ENCODE results near the gene NTRK3.

Gene NTRK3

GRCh38 chr15:88028024-88028423, 228.5 kb downstream of the NTRK3 start:
- DNase-seq (ENCODE audit: low spot score), result peak; percentile 16

DNA sequence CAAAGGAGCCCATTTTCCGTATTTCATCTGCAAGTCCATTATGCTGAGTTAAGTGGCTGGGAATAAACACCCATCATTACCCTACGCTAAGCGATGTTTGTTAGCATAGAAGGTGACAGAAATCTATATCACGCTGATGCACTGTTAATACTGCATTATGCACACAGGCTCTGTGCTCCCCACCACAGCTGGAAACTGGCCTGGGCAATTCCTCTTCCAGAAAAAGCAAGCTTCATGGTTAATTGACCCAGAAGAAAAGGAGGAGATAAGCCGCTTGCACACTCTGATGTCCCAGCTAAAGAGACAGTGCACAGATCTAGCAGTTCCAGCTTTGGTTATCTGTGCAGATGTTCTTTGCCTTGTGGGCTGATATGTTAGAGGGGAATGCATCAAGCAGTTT, 232.6 kb downstream of the NTRK3 start:
- DNase-seq (ENCODE audit: low spot score), result no peak

DNA sequence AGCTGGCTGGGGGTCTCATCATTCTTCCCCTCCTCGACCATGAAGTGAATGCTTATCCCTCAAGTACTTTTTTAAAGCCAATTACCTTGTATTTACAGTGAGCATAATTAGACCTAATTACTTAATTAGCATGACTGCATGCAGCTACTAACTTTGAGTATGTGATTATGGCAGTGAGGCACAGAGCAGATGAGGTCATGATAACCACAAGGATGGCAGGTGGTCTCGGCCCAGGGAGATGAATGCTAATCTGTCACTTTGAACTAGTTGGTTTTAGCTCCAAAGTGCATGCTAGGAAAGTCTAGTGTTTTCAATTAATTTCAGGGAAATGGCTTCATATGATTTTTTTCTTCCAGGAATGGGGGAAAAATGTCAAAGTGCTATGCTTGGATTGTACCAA, 233.8 kb downstream of the NTRK3 start:
- no peak for DNase-seq (ENCODE audit: low spot score)

GRCh38 chr15:88021601-88022000, 234.9 kb downstream of the NTRK3 start:
- DNase-seq (ENCODE audit: low spot score), result no peak

DNA sequence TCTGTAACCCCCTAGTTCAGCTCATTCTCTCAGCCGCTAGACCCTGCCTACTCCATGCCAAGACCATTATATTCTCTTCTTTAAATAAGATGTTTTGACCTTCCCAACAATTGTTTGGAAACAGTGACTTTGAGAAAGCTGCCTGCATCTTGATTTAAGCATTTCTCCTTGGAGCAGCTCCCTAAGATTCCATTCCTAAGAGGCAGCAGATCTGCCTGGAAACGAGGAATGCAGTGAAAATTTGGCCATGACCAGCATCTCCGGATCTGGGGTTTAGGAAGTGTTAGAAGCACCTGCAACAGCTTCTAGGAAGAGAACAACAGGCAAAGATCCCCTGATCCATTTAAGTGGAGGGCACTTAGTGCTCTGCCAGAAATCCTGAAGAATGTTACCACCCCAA, 235.7 kb downstream of the NTRK3 start:
- no peak for DNase-seq (ENCODE audit: low spot score)

DNA sequence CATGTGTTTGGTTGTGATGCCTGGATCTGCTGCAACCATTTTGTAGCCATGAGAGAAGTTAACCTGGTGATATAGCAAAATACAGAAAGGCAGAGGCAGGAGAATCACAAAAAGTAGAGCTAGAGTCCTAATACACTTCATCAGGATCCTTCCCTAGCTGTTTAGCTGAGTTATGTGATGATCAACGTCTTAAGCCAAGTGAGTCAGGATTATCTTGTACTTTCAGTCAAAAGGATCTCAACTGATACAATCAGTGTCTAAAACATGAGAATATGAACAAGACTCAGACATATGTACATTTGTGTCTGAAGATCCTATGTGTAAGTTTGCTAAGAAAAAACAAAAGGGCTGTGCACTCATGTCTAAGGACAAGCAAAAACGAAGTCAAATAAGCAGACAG, 236.9 kb downstream of the NTRK3 start:
- no peak for DNase-seq (ENCODE audit: low spot score)

DNA sequence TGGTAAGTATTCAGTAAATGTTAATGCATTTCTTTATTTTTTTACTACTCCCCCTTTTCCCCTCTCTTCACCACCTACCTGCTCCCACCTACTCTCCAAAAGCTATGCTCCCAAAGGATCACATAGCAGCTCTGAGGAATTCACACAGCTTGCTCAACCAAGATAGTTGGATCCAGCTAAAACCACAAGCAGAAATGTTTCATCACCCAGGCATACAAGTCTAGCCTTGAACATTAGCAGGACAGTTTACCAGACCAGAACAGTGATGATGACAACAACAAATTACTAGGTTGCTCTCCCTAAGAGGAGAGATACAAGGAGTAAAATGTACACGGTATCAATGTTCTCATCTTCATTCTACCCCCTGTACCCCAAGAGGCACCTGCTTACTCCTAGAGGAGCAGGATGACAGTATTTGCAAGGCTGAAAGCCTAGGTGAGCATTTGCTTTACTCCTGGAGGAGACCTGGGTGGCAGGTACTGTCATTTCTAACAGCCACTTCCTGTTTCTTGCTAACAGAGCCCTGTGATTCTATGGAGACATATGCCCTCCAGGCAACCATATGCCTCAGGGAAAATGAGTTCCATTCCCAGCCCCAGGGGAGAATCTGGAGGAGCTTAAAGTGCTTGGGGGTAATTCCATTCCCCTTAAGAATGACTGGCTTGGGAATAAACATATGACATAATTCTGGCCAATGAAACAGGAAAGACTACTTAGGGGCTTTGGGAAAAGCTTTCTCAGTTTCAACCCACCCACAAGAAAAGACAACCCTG, 237.5 kb downstream of the NTRK3 start:
- DNase-seq (ENCODE audit: low spot score), result no peak

GRCh38 chr15:88017753-88018152, 238.8 kb downstream of the NTRK3 start:
- DNase-seq (ENCODE audit: low spot score), result no peak

- no peak for DNase-seq (ENCODE audit: low spot score)
Measured at GRCh38 chr15:88016406-88016805, 240.1 kb downstream of the NTRK3 start.

DNA sequence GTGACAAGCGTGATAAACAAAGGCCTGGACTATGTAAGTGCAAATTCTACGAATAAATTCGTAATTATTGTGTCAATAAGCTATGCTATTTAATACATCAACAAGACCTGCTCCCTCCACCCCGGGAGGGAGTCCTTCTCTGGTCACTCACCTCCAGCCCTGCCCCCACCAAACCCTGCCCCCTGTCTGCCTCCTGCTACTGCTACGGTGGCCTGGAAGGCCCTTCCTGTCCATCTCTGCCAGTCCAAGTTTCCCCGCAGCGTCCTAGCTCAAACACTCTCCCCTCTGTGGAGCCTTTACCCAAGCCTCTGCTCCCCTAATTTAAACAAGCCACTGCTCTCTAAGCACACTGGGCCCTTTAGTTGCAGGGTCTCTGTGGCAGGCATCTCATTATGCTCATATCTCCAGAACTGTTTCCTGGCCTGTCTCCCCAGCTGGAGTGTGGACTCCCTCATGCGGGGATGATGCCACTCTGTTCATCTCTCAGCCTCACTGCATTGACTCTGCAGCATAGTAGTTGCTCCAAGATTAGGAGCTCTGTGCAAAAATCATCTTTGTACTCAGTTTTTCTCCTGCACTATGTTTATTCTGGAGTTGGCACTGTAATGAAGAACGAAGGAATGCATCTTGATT, 241.2 kb downstream of the NTRK3 start:
- no peak for DNase-seq (ENCODE audit: low spot score)

DNA sequence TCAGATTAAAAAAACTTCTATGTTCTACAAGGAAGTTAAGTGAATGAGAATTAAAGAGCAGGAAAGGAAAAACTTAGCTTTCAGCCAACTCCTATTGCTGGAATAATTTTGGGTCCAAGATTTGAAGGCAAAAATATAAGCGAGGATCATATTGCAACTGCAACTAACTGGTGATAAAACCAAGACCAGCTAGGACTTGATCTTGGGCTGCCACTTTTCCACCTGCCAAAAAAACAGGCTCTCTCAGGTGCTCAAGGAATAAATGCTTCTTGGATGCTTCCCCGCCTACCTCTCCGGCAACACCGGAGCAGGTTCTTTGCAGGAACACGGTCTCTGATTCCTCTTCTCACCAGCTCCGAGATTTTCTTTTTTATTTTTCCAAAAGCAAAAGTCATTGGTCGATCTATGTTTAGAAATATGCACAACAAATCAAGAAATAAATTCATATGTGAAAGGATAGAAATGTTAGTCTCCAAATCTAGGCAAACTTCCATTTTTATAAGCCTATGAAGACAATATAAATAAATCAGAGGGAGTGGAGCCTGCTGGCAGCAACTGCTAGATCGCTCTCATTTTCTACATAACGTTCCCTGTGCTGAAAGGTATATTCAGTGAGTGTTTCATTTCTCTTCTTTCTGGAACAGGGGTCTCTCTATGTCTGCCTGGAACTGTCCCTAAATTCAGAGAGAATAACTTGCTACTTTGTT, 241.9 kb downstream of the NTRK3 start:
- no peak for DNase-seq (ENCODE audit: low spot score)

DNA sequence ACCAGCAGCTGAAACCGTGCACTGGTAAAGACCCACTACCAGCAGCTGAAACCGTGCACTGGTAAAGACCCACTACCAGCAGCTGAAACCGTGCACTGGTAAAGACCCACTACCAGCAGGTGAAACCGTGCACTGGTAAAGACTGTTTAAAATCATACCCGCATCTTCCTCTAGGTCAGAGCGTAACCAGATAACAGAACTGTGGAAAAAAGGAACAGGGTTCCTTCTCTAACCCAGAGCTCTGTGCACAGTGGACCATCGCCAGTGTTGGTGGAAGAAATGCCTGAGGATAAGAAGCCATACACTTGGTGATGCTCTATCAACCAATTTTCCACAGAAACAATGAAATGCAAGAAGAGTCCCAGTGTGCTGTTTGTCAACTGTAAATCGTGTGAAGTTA, 243.4 kb downstream of the NTRK3 start:
- no peak for DNase-seq (ENCODE audit: low spot score)

DNA sequence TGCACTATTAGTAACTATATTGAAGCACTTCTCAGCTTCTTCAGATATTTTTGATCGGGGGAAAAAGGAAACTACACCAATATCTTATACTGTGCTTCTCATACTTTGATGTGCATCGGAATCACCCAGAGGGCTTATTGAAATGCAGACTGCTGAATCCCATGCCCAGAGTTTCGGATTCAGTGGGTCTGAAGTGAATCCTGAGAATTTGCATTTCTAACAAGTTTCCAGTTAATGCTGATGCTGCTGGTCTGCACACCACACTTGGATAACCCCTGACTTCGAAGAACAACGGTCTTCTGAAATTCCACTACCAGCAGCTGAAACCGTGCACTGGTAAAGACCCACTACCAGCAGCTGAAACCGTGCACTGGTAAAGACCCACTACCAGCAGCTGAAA, 243.9 kb downstream of the NTRK3 start:
- DNase-seq (ENCODE audit: low spot score), result no peak

DNA sequence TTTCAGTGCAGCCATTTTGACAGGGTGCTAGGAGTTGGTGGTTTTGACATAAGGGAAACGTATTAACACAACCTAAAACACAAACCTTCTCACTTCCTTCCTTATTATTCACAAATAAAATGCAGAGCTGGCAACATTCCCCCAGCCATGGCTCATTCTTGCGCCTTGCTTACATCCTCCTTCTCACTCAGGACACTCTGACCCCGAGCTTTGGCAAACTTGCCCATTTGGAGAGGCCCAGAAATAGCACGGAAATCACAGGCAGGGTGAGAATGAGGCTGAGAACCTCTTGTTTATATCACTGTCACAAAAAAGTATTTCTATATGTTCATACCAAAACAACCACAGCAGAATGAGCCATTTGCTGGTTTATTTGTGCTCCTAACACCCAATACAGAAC, 244.3 kb downstream of the NTRK3 start:
- DNase-seq (ENCODE audit: low spot score), result no peak

DNA sequence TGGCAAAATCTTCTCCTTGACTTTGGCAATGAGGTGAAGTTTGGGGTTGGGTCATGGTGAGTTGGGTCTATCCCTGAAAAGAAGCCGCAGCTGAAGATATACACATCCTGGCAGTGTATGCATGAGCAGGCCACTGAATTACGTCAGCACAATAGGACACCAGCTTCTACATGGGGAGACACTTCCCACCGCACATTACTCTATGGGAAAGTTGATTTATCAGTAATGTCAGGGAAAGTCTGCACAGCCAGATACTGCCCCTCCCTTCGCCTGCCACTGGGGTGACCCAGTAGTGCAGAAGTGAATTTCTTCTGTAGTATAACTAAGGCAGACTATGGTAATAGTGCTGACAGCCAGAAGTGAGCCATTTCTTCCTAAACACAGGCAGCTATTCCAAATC, 245.0 kb downstream of the NTRK3 start:
- DNase-seq (ENCODE audit: low spot score), result no peak

DNA sequence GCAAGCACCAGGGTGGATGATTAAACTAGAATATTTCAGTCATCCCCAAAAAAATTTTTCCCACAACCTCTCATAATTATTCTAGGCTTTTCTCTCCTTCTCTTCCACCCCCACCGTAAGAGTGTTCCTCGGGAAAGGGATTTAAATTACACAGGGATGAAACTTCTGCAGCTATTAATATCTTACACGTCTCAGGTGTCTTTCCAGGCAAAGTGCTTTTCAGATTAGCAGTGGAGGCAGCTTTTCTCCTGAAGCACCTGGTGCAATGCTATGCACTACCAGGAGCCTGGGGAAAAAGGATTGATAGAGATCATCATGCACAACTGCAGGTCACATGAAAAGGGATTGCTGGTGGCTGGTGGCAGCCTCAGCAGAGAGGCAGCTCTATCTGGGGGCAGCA, 250.4 kb downstream of the NTRK3 start:
- no peak for DNase-seq (ENCODE audit: low spot score)

DNA sequence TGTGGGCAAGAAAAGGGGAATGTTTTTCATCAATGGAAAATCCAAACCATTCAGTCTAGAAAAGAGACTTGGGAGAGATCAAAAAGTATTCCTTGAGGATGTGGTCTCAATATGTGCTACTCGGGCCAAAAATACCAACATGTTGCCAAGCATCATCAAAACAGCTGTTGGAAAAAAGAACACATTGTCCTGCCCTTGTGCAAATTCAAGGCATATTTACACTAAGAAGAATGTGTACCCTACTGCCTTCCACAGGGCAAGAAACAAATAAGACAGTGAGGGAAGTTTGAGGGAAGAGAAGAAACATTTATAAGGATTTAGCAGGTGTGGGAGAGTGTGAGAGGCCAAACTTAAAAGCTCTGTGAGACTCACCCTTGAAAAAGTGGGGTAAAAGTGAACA, 252.1 kb downstream of the NTRK3 start:
- no peak for DNase-seq (ENCODE audit: low spot score)

DNA sequence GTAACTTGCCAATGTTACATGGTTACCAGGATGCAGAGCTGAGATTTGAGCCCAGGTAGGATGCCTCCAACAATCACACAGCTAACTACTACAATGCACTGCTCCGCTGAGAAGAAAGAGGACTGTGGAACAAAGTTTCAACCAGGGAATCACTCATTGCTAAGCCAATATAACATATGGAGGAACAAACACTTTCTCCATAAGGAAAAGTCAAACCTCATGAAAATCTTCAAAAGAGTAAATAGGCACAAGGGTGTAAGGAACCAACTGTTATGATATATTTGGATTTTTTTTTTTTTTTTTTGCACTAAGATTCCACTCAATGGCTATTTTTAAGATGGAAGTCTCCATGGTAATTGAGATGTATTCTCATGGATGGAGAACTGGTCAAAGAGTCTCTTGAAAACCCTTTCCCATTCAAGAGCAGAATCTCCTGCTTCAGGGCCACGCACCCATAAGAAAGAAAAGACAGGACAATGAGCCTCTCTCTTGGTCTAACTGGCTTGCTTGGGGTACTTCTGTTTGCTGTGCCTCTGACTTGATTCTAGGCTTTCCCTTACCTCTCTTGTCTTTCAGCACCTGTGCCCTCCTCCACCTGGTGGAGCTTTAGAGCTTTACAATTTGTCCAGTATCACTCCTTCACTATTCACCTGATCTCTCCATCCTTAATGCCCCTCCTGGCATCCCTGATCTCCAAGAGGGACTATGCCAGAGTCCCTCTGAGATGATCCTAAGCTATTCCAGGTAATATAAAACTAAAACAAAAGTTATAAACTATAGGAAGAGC, 252.8 kb downstream of the NTRK3 start:
- no peak for DNase-seq (ENCODE audit: low spot score)

DNA sequence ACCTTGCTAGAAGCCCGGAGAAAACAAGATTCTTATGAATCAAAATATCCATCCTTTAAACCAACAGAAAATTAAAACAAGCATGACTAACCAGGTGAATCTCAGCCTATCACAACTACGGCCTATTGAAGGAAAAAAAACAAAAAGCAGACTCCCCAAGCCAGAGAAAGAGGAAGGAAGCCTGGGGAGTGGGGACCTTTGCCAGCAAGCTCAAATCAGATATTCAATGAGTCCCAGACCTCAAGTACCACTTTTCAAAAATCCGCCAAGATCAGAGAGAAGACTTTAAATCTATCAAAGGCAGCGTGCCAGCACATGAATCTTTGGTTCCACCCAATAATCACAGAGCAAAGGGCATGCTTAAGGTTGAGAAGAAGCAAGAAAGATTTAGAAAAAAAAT, 253.8 kb downstream of the NTRK3 start:
- no peak for DNase-seq (ENCODE audit: low spot score)

- no peak for DNase-seq (ENCODE audit: low spot score)
Measured at GRCh38 chr15:87998630-87999029, 257.9 kb downstream of the NTRK3 start.

DNA sequence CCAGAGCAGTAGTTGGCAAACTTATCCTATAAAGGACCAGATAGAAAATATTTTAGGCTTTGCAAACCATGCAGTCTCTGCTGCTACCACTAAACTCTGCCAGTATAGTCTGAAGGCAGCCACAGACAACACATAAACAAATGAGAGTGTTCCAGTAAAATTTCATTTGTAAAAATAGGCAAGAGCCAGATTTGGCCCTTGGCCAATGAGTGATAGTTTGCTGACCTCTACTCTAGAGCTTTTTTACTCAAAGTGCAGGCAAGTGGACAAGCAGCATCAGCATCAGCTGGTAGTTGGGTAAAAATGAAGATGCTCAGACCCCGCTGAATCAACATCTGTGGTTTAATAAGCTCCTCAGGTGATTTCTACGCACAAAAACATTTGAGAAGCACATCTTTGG, 269.8 kb downstream of the NTRK3 start:
- DNase-seq (ENCODE audit: low spot score), result no peak

GRCh38 chr15:87985451-87985850, 271.1 kb downstream of the NTRK3 start:
- no peak for DNase-seq (ENCODE audit: low spot score)

GRCh38 chr15:87981969-87982368, 274.6 kb downstream of the NTRK3 start:
- no peak for DNase-seq (ENCODE audit: low spot score)
